Chondrocyte (in vitro differentiated cells): ENCODE data around the gene SORD. TPM values are rescaled to one million over a fixed set of nuclear protein-coding genes. Genes with fewer than 3 reads are reported as not detected.

ENCODE experiments used
- DNase-seq: peaks from one replicate; pipeline ENCODE4 v3.0.0; 2021; ENCODE audit warnings: mixed read lengths, low spot score
- H3K27ac Mint-ChIP-seq: one replicate; pipeline ENCODE4 v1.8.0; 2021; ENCODE audit warnings: mild to moderate bottlenecking, moderate library complexity, mixed read lengths; ENCODE audit not compliant: unreplicated experiment
- H3K27me3 Mint-ChIP-seq: 2 replicates; pipeline ENCODE4 v1.8.0; 2021; ENCODE audit warnings: low read depth, mixed read lengths
- H3K36me3 Mint-ChIP-seq: 2 replicates; pipeline ENCODE4 v1.8.0; 2021; ENCODE audit warnings: low read depth, mixed read lengths
- H3K4me1 Mint-ChIP-seq: 2 replicates; pipeline ENCODE4 v1.8.0; 2021; ENCODE audit warnings: low read depth, mild to moderate bottlenecking, mixed read lengths
- H3K4me3 Mint-ChIP-seq: one replicate; pipeline ENCODE4 v1.8.0; 2021; ENCODE audit warnings: mild to moderate bottlenecking, moderate library complexity, mixed read lengths; ENCODE audit not compliant: unreplicated experiment
- H3K9me3 Mint-ChIP-seq: 2 replicates; pipeline ENCODE4 v1.8.0; 2021; ENCODE audit warnings: low read depth, mixed read lengths
- CTCF ChIP-seq: fragments of 200-600 bp; sonication (generic); IDR thresholded peaks from 2 replicates; pipeline ENCODE4 v1.5.0; 2021; ENCODE audit warnings: antibody characterized with exemption, mild to moderate bottlenecking, moderate library complexity
- total RNA-seq: library from RNA; stranded (reverse); gene quantifications from 3 replicates; pipeline ENCODE4 v1.2.1, GENCODE V29; 2021

Gene SORD
- total RNA-seq, 1 donor from 2014 or later: 10.6 TPM

GRCh38 chr15:45121706-45122417, 98.9 kb downstream of the SORD start:
- Mint-ChIP-seq H3K4me1 (peaks cover 15% of the 10 kb centered on the region), H3K4me3 (no peak overlapping the region), H3K9me3 (no peaks in the 10 kb centered on the region), H3K36me3 (no peaks in the 10 kb centered on the region), H3K27ac (peak overlapping the region; percentile 54), H3K27me3 (peaks cover 29% of the 10 kb centered on the region)
- TF ChIP-seq CTCF: no peak
- no peak for DNase-seq

- H3K27ac Mint-ChIP-seq: no peak overlapping the region
- no peaks in the 10 kb centered on the region for H3K36me3 Mint-ChIP-seq
- H3K9me3 Mint-ChIP-seq: no peaks in the 10 kb centered on the region
- peaks cover 33% of the 10 kb centered on the region for H3K27me3 Mint-ChIP-seq
- H3K4me1 Mint-ChIP-seq: peaks cover 14% of the 10 kb centered on the region
- no peak overlapping the region for H3K4me3 Mint-ChIP-seq
- TF ChIP-seq CTCF: no peak
- DNase-seq: no peak
Measured at GRCh38 chr15:45122719-45123118, 99.7 kb downstream of the SORD start.

GRCh38 chr15:45123397-45123796, 100.4 kb downstream of the SORD start:
- no peak for TF ChIP-seq CTCF
- DNase-seq: no peak
- H3K9me3 Mint-ChIP-seq: no peaks in the 10 kb centered on the region
- no peaks in the 10 kb centered on the region for H3K36me3 Mint-ChIP-seq
- H3K27me3 Mint-ChIP-seq: peaks cover 40% of the 10 kb centered on the region
- H3K4me3 Mint-ChIP-seq: no peak overlapping the region
- no peak overlapping the region for H3K27ac Mint-ChIP-seq
- H3K4me1 Mint-ChIP-seq: peaks cover 7% of the 10 kb centered on the region

GRCh38 chr15:45126535-45127158, 103.7 kb downstream of the SORD start:
- DNase-seq: no peak
- no peaks in the 10 kb centered on the region for H3K36me3 Mint-ChIP-seq

More at GRCh38 chr15:45126535-45127158, 103.7 kb downstream of the SORD start:
- H3K4me1 Mint-ChIP-seq: peaks cover 7% of the 10 kb centered on the region
- H3K4me3 Mint-ChIP-seq: no peak overlapping the region
- H3K27ac Mint-ChIP-seq: no peak overlapping the region
- peaks cover 61% of the 10 kb centered on the region for H3K27me3 Mint-ChIP-seq
- TF ChIP-seq CTCF: peak; percentile 77
- no peaks in the 10 kb centered on the region for H3K9me3 Mint-ChIP-seq

Other genes with a start within 250 kb of the SORD start
- gene TERB2, start 66.5 kb upstream of the SORD start, total RNA-seq: not detected in 3 replicates
- gene DUOX2, start 91.0 kb downstream of the SORD start, total RNA-seq: 0.05 TPM in 1 of 3 replicates, not detected in the others
- not detected in 3 replicates for gene DUOXA2, start 91.1 kb downstream of the SORD start, total RNA-seq
- gene DUOXA1, start 106.7 kb downstream of the SORD start, total RNA-seq: 0.47 to 0.82 TPM (median 0.64 TPM) in 3 replicates
- 0.21 TPM in 1 of 3 replicates, not detected in the others for gene DUOX1, start 106.8 kb downstream of the SORD start, total RNA-seq
- gene SHF, start 164.8 kb downstream of the SORD start, total RNA-seq: 4.9 to 7.0 TPM (median 5.1 TPM) in 3 replicates
- not detected in 3 replicates for gene SLC28A2, start 229.0 kb downstream of the SORD start, total RNA-seq